Measurements from ENCODE around the gene SPRR2F. TPM values are rescaled to one million over a fixed set of nuclear protein-coding genes. Genes with fewer than 3 reads are reported as not detected.
"Not testable (repeated sequence)": the region's sequence is repeated elsewhere in the genome, so short reads cannot be mapped to it uniquely, and the experiment has no call there.

Gene SPRR2F
- total and polyA plus RNA-seq, 4 donors: not detected

- Histone ChIP-seq H3K27ac (ENCODE audit: low read depth in 1 of 2, low read length in 2 of 2) (no peak overlapping the region), H3K9me3 (ENCODE audit: control insufficient read depth in 4 of 4, low read length in 3 of 4) (peaks cover 0 to 2% (median under 1%) of the 10 kb centered on the region in 4 donors), H3K4me1 (ENCODE audit: control insufficient read depth in 4 of 4, insufficient read depth in 4 of 4, low read length in 3 of 4) (no peaks in the 10 kb centered on the region), H3K4me3 (ENCODE audit: low read depth in 1 of 3, low read length in 3 of 3) (no peak overlapping the region), H3K27me3 (ENCODE audit: control insufficient read depth in 4 of 4, insufficient read depth in 4 of 4, low read length in 3 of 4) (no peaks in the 10 kb centered on the region), H3K9ac (ENCODE audit: low read depth in 1 of 2, low read length in 2 of 2) (no peak overlapping the region), H3K36me3 (ENCODE audit: control insufficient read depth in 4 of 4, insufficient read depth in 3 of 4, low read depth in 1 of 4, low read length in 3 of 4) (no peaks in the 10 kb centered on the region)
- TF ChIP-seq ATF3 (IDR thresholded peaks at IDR 0.05): no peak
- TF ChIP-seq YY1 (IDR thresholded peaks at IDR 0.05): no peak
- no peak for TF ChIP-seq NR2F2 (IDR thresholded peaks at IDR 0.05)
- DNase-seq (ENCODE audit: low spot score): no peak
These were observed 7.6 kb upstream of the SPRR2F start for GRCh38 chr1:153120945-153121344.

- Histone ChIP-seq H3K36me3 (ENCODE audit: control insufficient read depth in 4 of 4, insufficient read depth in 3 of 4, low read depth in 1 of 4, low read length in 3 of 4) (no peaks in the 10 kb centered on the region), H3K4me1 (ENCODE audit: control insufficient read depth in 4 of 4, insufficient read depth in 4 of 4, low read length in 3 of 4) (no peaks in the 10 kb centered on the region), H3K27me3 (ENCODE audit: control insufficient read depth in 4 of 4, insufficient read depth in 4 of 4, low read length in 3 of 4) (peaks cover 0 to 3% (median 0%) of the 10 kb centered on the region in 4 donors), H3K27ac (ENCODE audit: low read depth in 1 of 2, low read length in 2 of 2) (no peak overlapping the region), H3K4me3 (ENCODE audit: low read depth in 1 of 3, low read length in 3 of 3) (no peak overlapping the region), H3K9ac (ENCODE audit: low read depth in 1 of 2, low read length in 2 of 2) (no peak overlapping the region), H3K9me3 (ENCODE audit: control insufficient read depth in 4 of 4, low read length in 3 of 4) (peaks cover 0 to 2% (median 0%) of the 10 kb centered on the region in 4 donors)
- no peak for DNase-seq (ENCODE audit: low spot score)
- TF ChIP-seq EGR1 (IDR thresholded peaks at IDR 0.05; ENCODE audit: low read depth in 2 of 2): no peak
- no peak for TF ChIP-seq RAD21 (IDR thresholded peaks at IDR 0.05)
- TF ChIP-seq NR2F2 (IDR thresholded peaks at IDR 0.05): no peak
- TF ChIP-seq SP1 (IDR thresholded peaks at IDR 0.05): no peak
- TF ChIP-seq MAX (IDR thresholded peaks at IDR 0.05): no peak
- TF ChIP-seq JUND (IDR thresholded peaks at IDR 0.05): no peak
- TF ChIP-seq ZBTB33 (IDR thresholded peaks at IDR 0.05): no peak
- no peak for TF ChIP-seq REST (IDR thresholded peaks at IDR 0.05)
- TF ChIP-seq GABPA (IDR thresholded peaks at IDR 0.05 in 1 of 2, conservative IDR thresholded peaks at IDR 0.05 in 1 of 2): no peak
- no peak for TF ChIP-seq YY1 (IDR thresholded peaks at IDR 0.05)
- TF ChIP-seq HNF4A (conservative IDR thresholded peaks at IDR 0.05): no peak
- no peak for TF ChIP-seq ATF3 (IDR thresholded peaks at IDR 0.05)
- no peak for TF ChIP-seq TAF1 (conservative IDR thresholded peaks at IDR 0.05)
- no peak for TF ChIP-seq CTCF (IDR thresholded peaks at IDR 0.05; ENCODE audit: low read depth, low read length, missing input control)
- WGBS: 47% methylated on average over 3 of the region's 3 CpGs
These were observed 6.2 kb upstream of the SPRR2F start for GRCh38 chr1:153119491-153119971.

- not testable (repeated sequence) for H3K36me3 ChIP-seq (ENCODE audit: control insufficient read depth in 4 of 4, insufficient read depth in 3 of 4, low read depth in 1 of 4, low read length in 3 of 4); H3K27me3 ChIP-seq (ENCODE audit: control insufficient read depth in 4 of 4, insufficient read depth in 4 of 4, low read length in 3 of 4); DNase-seq (ENCODE audit: low spot score); H3K9ac ChIP-seq (ENCODE audit: low read depth in 1 of 2, low read length in 2 of 2); H3K27ac ChIP-seq (ENCODE audit: low read depth in 1 of 2, low read length in 2 of 2); H3K4me3 ChIP-seq (ENCODE audit: low read depth in 1 of 3, low read length in 3 of 3); H3K4me1 ChIP-seq (ENCODE audit: control insufficient read depth in 4 of 4, insufficient read depth in 4 of 4, low read length in 3 of 4); H3K9me3 ChIP-seq (ENCODE audit: control insufficient read depth in 4 of 4, low read length in 3 of 4)
These were observed 1.9 kb upstream of the SPRR2F start for GRCh38 chr1:153115264-153115663.

- not testable (repeated sequence) for H3K9ac ChIP-seq (ENCODE audit: low read depth in 1 of 2, low read length in 2 of 2); H3K9me3 ChIP-seq (ENCODE audit: control insufficient read depth in 4 of 4, low read length in 3 of 4); H3K4me3 ChIP-seq (ENCODE audit: low read depth in 1 of 3, low read length in 3 of 3); DNase-seq (ENCODE audit: low spot score); H3K36me3 ChIP-seq (ENCODE audit: control insufficient read depth in 4 of 4, insufficient read depth in 3 of 4, low read depth in 1 of 4, low read length in 3 of 4); H3K4me1 ChIP-seq (ENCODE audit: control insufficient read depth in 4 of 4, insufficient read depth in 4 of 4, low read length in 3 of 4); H3K27me3 ChIP-seq (ENCODE audit: control insufficient read depth in 4 of 4, insufficient read depth in 4 of 4, low read length in 3 of 4); H3K27ac ChIP-seq (ENCODE audit: low read depth in 1 of 2, low read length in 2 of 2)
- 73% methylated on average over 5 of the region's 5 CpGs for WGBS
These were observed 862 bp downstream of the SPRR2F start for GRCh38 chr1:153112454-153112853.
